Measurements from ENCODE around the gene NDUFS8.

DNA sequence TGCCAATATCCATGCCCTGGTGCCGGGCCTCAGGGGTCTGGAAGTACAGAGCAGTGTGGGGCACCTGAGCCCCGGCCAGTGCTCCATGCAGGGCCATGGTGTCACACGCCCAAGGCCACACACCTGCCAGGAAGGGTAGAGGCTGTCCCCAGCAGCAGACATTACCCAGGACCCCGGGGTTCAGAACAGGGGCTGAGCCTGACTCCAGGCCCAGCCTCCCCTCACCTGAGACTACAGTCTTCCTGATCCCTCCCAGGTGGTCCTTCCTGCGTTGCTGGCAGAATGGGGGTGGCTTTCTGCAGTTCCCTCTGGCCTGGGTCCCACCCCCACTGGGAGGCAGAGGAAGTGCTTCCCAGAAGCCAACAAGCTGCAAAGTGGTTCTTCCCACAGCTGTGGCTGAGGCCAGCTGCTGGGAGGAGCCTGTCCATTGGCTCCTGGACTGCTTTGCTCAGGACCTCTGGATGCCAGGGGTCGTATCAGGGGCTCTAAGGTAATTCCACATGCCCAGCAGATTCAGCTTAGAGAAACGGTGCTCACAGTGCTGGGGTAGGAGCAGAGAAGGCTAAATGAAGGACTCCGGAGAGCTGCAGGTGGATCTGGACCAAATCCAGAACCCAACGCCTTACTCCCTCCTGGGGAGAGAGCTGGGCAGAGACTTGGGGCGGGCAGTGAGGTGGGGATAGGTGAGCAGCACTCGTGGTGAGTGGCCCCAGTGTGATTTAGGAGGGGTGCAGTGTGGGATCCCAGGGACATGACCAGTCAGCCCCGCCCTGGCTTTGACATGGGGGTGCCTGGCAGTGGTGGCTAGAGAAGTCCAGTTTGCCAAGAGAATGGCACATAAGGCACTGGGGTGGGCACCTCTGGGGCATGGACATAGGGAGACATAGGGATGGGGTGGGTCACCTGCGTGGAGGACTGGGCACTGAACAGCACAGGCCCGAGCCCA, 21.0 kb downstream of the NDUFS8 start:
- TF ChIP-seq CTCF (IDR thresholded peaks at IDR 0.05; ENCODE audit: poor library complexity) (no peak), EZH2 (IDR thresholded peaks at IDR 0.05; ENCODE audit: borderline replicate concordance) (no peak), EZH2phosphoT487 (IDR thresholded peaks at IDR 0.05; ENCODE audit: low read depth, severe bottlenecking, unreplicated experiment) (no peak)
